ENCODE measurements around the gene GPR78. TPM values are rescaled to one million over a fixed set of nuclear protein-coding genes. Genes with fewer than 3 reads are reported as not detected.

GPR78 gene
- total RNA-seq, 2 donors from 2014 or later = 0.45 TPM; not detected in 1

DNA sequence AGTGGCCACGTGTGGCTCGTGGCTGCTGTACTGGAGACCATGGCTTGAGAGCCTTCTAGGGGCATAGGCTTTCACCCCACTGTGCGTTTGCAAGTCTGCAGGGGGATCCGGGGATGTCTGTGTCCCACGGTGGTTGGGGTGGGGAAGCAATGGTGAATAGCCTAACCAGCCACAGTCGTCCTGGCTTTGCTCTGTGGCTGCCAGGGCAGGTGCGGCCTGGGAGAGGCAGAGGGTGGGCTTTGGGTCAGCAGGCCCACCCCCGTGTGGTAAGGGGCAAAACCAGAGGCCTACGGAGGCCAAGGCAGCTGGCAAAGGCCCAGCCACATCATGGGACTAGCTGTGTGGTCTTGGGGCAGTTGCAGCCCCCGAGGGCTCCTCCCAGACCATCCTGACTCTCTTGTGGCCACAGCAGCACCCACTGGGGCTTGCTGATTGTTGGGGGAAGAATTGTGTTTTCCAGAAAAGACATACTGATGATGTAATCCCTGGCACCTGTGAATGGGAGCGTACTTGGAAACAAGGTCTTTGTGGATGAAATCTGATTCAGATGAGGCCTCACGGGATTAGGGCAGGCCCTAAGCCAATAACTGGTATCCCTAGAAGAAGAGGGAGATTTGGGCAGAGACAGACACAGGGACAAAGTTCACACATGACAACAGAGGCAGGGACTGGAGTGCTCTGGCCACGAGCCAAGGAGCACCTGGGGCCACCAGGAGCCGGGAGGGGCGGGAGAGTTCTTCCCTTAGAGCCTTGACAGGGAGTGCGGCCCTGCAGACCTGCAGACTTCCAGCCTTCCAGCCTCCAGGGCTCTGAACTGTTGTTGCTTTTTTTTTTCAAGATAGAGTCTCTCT is 15.3 kb downstream of the GPR78 start:
- intact Hi-C loops (cut with DNase I) = no loop called here
- no peaks in the 10 kb centered on the region for H3K9me3 ChIP-seq
- H3K27me3 ChIP-seq (replicated peaks; ENCODE audit: insufficient read depth) = peaks cover 12% of the 10 kb centered on the region
- TF ChIP-seq, protein P1, sequence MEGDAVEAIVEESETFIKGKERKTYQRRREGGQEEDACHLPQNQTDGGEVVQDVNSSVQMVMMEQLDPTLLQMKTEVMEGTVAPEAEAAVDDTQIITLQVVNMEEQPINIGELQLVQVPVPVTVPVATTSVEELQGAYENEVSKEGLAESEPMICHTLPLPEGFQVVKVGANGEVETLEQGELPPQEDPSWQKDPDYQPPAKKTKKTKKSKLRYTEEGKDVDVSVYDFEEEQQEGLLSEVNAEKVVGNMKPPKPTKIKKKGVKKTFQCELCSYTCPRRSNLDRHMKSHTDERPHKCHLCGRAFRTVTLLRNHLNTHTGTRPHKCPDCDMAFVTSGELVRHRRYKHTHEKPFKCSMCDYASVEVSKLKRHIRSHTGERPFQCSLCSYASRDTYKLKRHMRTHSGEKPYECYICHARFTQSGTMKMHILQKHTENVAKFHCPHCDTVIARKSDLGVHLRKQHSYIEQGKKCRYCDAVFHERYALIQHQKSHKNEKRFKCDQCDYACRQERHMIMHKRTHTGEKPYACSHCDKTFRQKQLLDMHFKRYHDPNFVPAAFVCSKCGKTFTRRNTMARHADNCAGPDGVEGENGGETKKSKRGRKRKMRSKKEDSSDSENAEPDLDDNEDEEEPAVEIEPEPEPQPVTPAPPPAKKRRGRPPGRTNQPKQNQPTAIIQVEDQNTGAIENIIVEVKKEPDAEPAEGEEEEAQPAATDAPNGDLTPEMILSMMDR (IDR thresholded peaks at IDR 0.05) = no peak
- no peak for TF ChIP-seq POLR2A (IDR thresholded peaks at IDR 0.05)
- no peak for TF ChIP-seq POLR2AphosphoS5 (IDR thresholded peaks at IDR 0.05)
- WGBS = 62% methylated on average over 16 of the region's 16 CpGs
- no peak overlapping the region for H3K27ac ChIP-seq
- no peak for DNase-seq (ENCODE audit: low spot score)
- peaks cover 7% of the 10 kb centered on the region for H3K4me1 ChIP-seq (replicated peaks)
- H3K4me3 ChIP-seq = no peak overlapping the region
- no peaks in the 10 kb centered on the region for H3K36me3 ChIP-seq

DNA sequence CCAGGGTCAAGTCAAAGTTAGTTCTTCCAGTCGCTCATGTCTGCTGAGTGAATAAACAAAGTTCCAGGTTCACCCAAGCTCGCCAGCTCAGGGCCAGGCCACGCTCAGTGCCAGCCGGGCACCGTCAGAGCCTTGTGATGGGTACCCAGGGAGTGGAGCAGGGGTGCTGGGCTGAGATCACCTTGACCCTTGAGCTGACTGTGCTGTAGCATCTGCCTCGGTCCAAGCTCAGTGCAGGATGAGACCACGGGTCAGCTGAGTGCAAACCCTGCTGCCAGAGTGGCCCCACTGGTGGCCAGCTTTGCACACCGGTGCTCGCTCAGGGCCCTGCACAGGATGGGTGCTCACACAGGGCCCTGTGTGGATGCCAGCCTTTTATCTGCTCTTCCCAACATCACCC is 16.7 kb downstream of the GPR78 start:
- peaks cover 7% of the 10 kb centered on the region for H3K4me1 ChIP-seq (replicated peaks)
- H3K27ac ChIP-seq = no peak overlapping the region
- DNase-seq (ENCODE audit: low spot score) = no peak
- H3K9me3 ChIP-seq = no peaks in the 10 kb centered on the region
- 84% methylated on average over 9 of the region's 9 CpGs for WGBS
- no peaks in the 10 kb centered on the region for H3K36me3 ChIP-seq
- intact Hi-C loops (cut with DNase I) = no loop called here
- H3K4me3 ChIP-seq = no peak overlapping the region
- TF ChIP-seq, protein P1 (IDR thresholded peaks at IDR 0.05) = no peak
- TF ChIP-seq POLR2AphosphoS5 (IDR thresholded peaks at IDR 0.05) = no peak
- TF ChIP-seq POLR2A (IDR thresholded peaks at IDR 0.05) = no peak
- peaks cover 12% of the 10 kb centered on the region for H3K27me3 ChIP-seq (replicated peaks; ENCODE audit: insufficient read depth)

DNA sequence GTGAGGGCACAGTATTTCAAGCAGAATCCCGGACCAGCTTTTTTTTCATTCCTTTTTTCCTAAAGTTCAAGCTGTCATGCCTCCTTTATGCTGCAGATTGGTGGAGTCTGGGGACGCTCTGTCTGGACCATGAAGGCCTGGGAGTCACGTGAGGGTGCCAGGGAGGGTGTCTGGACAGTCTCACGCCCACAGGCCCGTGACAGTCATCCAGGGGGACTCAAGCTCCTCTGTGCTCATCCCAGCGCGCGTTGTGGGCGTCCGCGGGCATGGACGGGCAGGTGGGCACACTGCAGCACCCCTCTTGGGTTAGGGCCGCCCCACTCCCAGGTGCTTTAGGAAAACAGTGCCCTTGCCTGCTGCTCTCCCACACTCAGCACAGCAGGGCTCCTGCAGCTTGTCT is 17.1 kb downstream of the GPR78 start:
- TF ChIP-seq, protein P1 (IDR thresholded peaks at IDR 0.05) = no peak
- TF ChIP-seq POLR2A (IDR thresholded peaks at IDR 0.05) = no peak
- no peak for TF ChIP-seq POLR2AphosphoS5 (IDR thresholded peaks at IDR 0.05)
- no peaks in the 10 kb centered on the region for H3K9me3 ChIP-seq
- no peak for DNase-seq (ENCODE audit: low spot score)
- no peak overlapping the region for H3K27ac ChIP-seq
- H3K36me3 ChIP-seq = no peaks in the 10 kb centered on the region
- peaks cover 8% of the 10 kb centered on the region for H3K27me3 ChIP-seq (replicated peaks; ENCODE audit: insufficient read depth)
- WGBS = 91% methylated on average over 13 of the region's 13 CpGs
- H3K4me3 ChIP-seq = no peak overlapping the region
- H3K4me1 ChIP-seq (replicated peaks) = peaks cover 3% of the 10 kb centered on the region
- intact Hi-C loops (cut with DNase I) = no loop called here

DNA sequence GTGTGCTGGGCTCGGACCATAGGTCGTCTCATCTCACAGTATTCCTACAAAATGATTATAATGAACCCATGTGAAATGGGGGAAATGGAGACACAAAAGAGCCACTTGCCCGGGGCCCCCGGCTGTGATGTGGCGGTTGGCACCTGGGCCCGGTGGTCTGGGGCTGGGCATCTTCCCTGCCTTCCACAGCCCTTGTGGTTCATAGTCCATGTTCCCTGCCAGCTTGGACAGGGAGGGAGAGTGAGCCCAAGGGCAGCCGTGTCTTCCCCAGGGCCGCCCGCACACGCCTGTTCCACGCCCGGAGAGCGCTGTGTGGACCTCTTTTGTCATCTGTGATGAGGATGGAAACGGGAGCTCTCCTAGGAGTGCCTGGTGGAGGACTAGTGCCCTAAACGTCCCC is 17.6 kb downstream of the GPR78 start:
- intact Hi-C loops (cut with DNase I) = no loop called here
- peaks cover 4% of the 10 kb centered on the region for H3K27me3 ChIP-seq (replicated peaks; ENCODE audit: insufficient read depth)
- WGBS = 87% methylated on average over 15 of the region's 15 CpGs

More for the DNA sequence above, 17.6 kb downstream of the GPR78 start:
- no peak for TF ChIP-seq POLR2A (IDR thresholded peaks at IDR 0.05)
- TF ChIP-seq, protein P1 (IDR thresholded peaks at IDR 0.05) = no peak
- no peak for TF ChIP-seq POLR2AphosphoS5 (IDR thresholded peaks at IDR 0.05)
- DNase-seq (ENCODE audit: low spot score) = no peak
- no peak overlapping the region for H3K4me3 ChIP-seq
- no peaks in the 10 kb centered on the region for H3K36me3 ChIP-seq
- H3K4me1 ChIP-seq (replicated peaks) = no peaks in the 10 kb centered on the region
- no peak overlapping the region for H3K27ac ChIP-seq
- no peaks in the 10 kb centered on the region for H3K9me3 ChIP-seq

Measured in prostate gland (tissue), 2 donors.